Chondrocyte (in vitro differentiated cells): ENCODE data around the gene CALHM2. TPM values are rescaled to one million over a fixed set of nuclear protein-coding genes. Genes with fewer than 3 reads are reported as not detected.

Experiments
- DNase-seq: peaks from one replicate; pipeline ENCODE4 v3.0.0; 2021; ENCODE audit warnings: mixed read lengths, low spot score
- H3K27ac Mint-ChIP-seq: one replicate; pipeline ENCODE4 v1.8.0; 2021; ENCODE audit warnings: mild to moderate bottlenecking, moderate library complexity, mixed read lengths; ENCODE audit not compliant: unreplicated experiment
- H3K27me3 Mint-ChIP-seq: 2 replicates; pipeline ENCODE4 v1.8.0; 2021; ENCODE audit warnings: low read depth, mixed read lengths
- H3K36me3 Mint-ChIP-seq: 2 replicates; pipeline ENCODE4 v1.8.0; 2021; ENCODE audit warnings: low read depth, mixed read lengths
- H3K4me1 Mint-ChIP-seq: 2 replicates; pipeline ENCODE4 v1.8.0; 2021; ENCODE audit warnings: low read depth, mild to moderate bottlenecking, mixed read lengths
- H3K4me3 Mint-ChIP-seq: one replicate; pipeline ENCODE4 v1.8.0; 2021; ENCODE audit warnings: mild to moderate bottlenecking, moderate library complexity, mixed read lengths; ENCODE audit not compliant: unreplicated experiment
- H3K9me3 Mint-ChIP-seq: 2 replicates; pipeline ENCODE4 v1.8.0; 2021; ENCODE audit warnings: low read depth, mixed read lengths
- total RNA-seq: library from RNA; stranded (reverse); gene quantifications from 3 replicates; pipeline ENCODE4 v1.2.1, GENCODE V29; 2021
- TF ChIP-seq, protein P1 (sequence below): fragments of 200-600 bp; sonication (generic); IDR thresholded peaks from 2 replicates; pipeline ENCODE4 v1.5.0; 2021; ENCODE audit warnings: antibody characterized with exemption, mild to moderate bottlenecking, moderate library complexity

The CALHM2 gene
- total RNA-seq, 1 donor from 2014 or later, result 9.9 TPM

- Mint-ChIP-seq H3K4me3 (no peak overlapping the region), H3K9me3 (no peaks in the 10 kb centered on the region), H3K27ac (no peak overlapping the region), H3K4me1 (no peaks in the 10 kb centered on the region), H3K36me3 (no peaks in the 10 kb centered on the region), H3K27me3 (peaks cover 4% of the 10 kb centered on the region)
- TF ChIP-seq, protein P1, sequence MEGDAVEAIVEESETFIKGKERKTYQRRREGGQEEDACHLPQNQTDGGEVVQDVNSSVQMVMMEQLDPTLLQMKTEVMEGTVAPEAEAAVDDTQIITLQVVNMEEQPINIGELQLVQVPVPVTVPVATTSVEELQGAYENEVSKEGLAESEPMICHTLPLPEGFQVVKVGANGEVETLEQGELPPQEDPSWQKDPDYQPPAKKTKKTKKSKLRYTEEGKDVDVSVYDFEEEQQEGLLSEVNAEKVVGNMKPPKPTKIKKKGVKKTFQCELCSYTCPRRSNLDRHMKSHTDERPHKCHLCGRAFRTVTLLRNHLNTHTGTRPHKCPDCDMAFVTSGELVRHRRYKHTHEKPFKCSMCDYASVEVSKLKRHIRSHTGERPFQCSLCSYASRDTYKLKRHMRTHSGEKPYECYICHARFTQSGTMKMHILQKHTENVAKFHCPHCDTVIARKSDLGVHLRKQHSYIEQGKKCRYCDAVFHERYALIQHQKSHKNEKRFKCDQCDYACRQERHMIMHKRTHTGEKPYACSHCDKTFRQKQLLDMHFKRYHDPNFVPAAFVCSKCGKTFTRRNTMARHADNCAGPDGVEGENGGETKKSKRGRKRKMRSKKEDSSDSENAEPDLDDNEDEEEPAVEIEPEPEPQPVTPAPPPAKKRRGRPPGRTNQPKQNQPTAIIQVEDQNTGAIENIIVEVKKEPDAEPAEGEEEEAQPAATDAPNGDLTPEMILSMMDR, result no peak
- DNase-seq, result no peak
These were observed 7.4 kb upstream of the CALHM2 start for GRCh38 chr10:103459615-103460014.

DNA sequence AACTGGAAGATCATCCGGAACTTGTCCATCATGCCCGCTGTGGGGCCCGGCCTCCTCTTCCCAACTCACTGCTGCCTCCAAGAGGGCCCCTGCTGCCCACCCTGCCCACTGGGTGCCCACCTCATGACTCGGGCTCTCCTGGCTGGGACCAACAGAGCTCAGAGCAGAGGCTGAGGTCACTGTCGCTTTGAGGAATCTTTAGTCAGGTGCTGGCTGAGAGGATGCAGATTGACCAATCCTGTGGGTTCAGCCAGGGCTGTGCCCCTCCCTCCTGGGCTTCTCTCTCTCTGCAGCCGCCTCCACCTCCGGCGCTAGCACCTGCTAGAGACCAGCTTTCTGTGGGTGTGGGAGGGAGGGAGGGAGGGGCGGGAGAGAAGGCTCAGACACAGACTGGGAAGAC lies 6.5 kb upstream of the CALHM2 start, which contains the start of gene CALHM1:
CALHM1 (minus strand) TSS at position 181 of the 400 bp plus-strand sequence; CDS start at position 32, 149 bp downstream.
- H3K27me3 Mint-ChIP-seq, result peaks cover 4% of the 10 kb centered on the region
- DNase-seq, result no peak
- H3K9me3 Mint-ChIP-seq, result no peaks in the 10 kb centered on the region
- no peaks in the 10 kb centered on the region for H3K36me3 Mint-ChIP-seq
- no peaks in the 10 kb centered on the region for H3K4me1 Mint-ChIP-seq
- TF ChIP-seq, protein P1, result no peak
- no peak within 1 kb of the TSS for H3K27ac Mint-ChIP-seq
- no peak within 1 kb of the TSS for H3K4me3 Mint-ChIP-seq

DNA sequence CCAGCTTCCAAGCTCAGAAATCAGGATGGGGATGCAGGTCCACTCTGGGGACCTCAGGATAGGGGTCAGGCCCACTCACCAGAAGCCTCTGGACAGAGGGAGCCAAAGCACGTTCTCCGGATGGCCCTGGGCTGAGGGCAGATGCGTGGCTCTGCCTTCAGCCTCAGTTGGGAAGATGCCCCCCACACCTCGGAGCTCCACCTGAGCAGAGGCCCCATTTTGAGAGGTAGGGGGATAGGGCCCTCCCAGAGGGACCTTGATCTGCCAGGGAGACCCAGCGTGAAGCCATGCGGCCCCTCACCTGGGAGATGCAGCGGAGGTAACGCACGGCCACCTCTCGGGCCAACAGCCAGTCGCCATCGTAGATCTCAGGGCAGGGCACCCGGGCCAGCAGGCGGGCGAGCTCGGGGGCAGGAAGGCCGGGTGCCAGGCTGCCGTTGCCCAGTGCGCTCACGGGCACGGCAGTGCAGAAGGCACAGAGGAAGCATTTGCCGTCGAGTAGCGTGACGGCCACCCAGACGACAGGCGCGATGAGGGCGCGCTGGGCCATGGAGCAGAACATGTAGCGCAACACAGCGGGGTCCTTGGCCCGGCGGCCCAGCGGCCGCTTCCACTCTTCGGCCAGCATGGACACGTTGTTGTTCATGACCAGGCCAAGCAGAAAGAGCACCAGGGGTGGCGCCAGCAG lies 5.9 kb upstream of the CALHM2 start:
- H3K9me3 Mint-ChIP-seq, result no peaks in the 10 kb centered on the region
- H3K4me1 Mint-ChIP-seq, result no peaks in the 10 kb centered on the region
- H3K4me3 Mint-ChIP-seq, result no peak overlapping the region
- H3K27me3 Mint-ChIP-seq, result peaks cover 4% of the 10 kb centered on the region
- TF ChIP-seq, protein P1, result no peak
- DNase-seq, result no peak
- H3K27ac Mint-ChIP-seq, result no peak overlapping the region
- H3K36me3 Mint-ChIP-seq, result no peaks in the 10 kb centered on the region

DNA sequence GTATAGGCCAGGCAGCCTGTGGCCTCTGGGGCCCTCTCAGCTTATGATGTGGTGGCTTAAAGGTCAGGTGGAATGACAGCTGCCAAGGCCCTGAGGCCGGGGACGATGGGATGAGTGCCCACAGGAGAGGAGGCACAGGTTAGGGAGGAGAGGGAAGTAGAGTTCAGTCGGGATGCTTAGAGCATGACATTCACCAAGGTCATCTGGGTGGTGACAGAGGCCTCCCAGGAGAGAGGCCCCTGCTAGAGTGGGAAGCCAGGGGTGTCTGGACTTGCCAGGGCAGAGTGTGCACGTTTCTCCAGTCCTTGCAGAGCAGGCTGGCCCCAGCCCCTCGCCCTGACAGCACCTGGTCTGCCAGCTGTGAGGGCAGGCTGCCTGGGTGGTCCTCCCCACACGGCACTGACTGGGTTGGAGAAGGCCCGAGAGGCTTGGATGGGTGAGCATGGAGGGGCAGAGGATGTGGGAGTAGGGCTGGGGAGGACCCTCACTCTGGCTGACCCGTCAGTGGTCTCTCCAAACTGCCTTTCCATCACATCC lies 5.1 kb upstream of the CALHM2 start:
- no peaks in the 10 kb centered on the region for H3K4me1 Mint-ChIP-seq
- TF ChIP-seq, protein P1, result no peak
- H3K27ac Mint-ChIP-seq, result no peak overlapping the region
- peaks cover 4% of the 10 kb centered on the region for H3K27me3 Mint-ChIP-seq
- DNase-seq, result no peak
- H3K4me3 Mint-ChIP-seq, result no peak overlapping the region
- no peaks in the 10 kb centered on the region for H3K9me3 Mint-ChIP-seq
- no peaks in the 10 kb centered on the region for H3K36me3 Mint-ChIP-seq

- Mint-ChIP-seq H3K4me1 (peaks cover 3% of the 10 kb centered on the region), H3K9me3 (no peaks in the 10 kb centered on the region), H3K27me3 (peaks cover 4% of the 10 kb centered on the region), H3K4me3 (no peak overlapping the region), H3K27ac (no peak overlapping the region), H3K36me3 (no peaks in the 10 kb centered on the region)
- no peak for DNase-seq
- TF ChIP-seq, protein P1, result no peak
These were observed 4.0 kb upstream of the CALHM2 start for GRCh38 chr10:103456074-103456660.
